HG02610 (cell line): ENCODE data around the gene HOXD8.

Experiments used
- ATAC-seq: cut with Tn5 transposase; IDR thresholded peaks from one replicate; pipeline ENCODE4 v1.9.1; 2021; ENCODE audit warnings: mild to moderate bottlenecking, moderate library complexity; ENCODE audit not compliant: unreplicated experiment

HOXD8 gene

DNA sequence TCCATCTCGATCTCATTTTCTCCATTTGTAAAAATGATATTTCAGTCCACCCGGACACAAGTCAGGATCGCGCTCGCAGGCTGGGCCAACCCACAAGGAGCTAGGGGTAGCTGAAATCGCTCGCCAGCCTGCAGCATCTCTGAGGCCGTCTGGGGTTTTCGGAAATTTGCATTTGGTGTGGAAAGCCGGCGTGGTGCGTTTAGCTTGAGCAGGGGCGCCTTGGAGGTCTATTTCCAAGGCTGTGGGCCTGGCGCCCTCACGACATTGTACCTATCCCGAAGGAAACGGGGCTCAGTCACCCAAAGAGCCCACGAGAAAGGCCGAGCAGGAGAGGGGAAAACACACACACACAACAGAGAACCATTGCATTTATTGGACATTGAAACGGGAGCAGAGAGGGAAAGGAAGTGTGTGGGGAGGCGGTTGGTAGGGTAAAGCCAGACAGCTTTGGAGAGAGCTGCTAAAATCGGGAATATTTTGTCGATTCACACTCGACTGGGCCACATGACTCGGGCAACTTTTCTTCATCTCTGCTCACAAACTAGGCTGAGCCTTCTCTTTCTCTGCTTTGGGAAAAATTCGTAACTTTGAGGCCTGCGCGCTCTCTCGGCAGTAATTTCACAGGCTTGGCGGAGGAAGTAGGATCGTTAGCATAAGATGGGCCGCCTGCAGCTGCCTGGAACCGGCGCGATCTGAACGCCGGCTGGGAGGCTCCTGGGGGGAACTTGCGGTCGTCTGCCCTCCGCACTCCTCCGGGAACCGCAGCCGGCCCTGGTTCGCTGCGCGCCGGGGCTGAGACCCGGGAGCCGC lies 1.1 kb upstream of the HOXD8 start:
- ATAC-seq, result no peak

DNA sequence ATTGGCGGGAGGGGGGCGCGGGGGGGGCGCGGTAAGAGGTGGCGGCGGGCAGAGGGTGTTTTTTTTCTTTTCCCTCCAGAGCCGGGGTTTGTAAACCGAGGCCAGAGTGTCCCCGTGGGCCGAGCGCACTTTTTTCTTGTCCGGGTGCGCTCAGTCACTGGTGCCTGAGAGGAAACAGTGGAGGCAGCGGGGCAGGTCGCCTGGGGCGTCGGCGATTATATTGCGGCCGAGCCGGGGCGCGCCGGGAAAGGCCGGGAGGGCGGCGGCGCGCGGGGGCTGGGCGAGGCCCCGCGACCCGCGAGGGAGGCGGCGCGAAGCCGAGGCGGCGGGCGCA lies 275 bp downstream of the HOXD8 start:
- no peak for ATAC-seq

DNA sequence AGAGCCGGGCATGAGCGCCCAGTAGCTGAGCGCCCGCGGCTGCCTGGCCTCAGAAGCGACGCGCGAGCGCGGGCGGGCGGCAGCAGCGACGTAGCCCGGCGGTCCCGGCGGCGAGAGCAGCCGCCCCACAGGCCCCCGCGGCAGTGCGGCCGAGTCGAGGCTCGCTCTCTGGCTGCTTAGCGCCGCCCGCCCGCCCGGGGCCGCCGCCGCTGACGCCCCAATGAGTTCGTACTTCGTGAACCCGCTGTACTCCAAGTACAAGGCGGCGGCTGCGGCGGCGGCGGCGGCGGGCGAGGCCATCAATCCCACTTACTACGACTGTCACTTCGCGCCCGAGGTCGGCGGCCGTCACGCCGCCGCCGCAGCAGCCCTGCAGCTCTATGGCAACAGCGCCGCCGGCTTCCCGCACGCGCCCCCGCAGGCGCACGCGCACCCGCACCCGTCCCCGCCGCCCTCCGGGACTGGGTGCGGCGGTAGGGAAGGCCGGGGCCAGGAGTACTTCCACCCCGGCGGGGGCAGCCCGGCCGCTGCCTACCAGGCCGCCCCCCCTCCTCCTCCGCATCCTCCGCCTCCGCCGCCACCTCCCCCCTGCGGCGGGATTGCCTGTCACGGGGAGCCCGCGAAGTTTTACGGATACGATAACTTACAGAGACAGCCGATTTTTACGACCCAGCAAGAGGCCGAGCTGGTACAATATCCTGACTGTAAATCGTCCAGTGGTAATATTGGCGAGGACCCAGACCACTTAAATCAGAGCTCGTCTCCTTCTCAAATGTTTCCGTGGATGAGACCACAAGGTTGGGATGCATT lies 847 bp downstream of the HOXD8 start:
- no peak for ATAC-seq

DNA sequence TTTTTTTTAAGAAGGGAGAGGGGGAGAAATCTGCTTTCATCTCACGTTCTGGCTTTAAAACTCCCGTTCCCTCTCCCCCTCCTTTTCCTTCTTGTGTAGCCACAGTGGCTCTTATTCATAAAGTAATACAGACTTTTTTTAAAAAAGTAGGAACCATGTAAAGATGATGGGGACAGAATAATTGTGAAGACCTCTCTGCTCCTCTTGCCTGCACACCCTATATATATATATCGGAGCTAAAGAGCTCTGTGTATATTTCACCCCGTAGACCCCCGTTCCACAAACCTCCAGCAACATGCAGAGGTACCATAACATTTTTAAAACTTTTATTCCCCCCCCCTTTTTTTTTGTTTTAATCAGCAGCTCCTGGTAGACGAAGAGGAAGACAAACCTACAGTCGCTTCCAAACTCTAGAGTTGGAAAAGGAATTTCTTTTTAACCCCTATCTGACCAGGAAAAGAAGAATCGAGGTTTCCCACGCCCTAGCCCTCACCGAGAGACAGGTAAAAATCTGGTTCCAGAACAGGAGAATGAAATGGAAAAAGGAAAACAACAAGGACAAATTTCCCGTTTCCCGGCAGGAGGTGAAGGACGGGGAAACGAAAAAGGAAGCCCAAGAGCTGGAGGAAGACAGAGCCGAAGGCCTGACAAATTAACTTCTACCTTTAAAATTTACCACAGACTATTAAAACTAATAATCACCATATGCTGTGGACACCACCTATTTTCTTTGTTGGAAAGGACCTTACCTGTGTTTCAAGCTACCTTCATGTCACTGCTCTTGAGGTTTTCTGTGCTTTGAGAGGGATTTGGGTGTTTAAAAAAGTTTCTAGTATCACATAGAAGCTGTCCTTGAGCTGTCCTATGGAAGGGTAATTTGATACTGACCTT lies 1.7 kb downstream of the HOXD8 start:
- ATAC-seq, result no peak

DNA sequence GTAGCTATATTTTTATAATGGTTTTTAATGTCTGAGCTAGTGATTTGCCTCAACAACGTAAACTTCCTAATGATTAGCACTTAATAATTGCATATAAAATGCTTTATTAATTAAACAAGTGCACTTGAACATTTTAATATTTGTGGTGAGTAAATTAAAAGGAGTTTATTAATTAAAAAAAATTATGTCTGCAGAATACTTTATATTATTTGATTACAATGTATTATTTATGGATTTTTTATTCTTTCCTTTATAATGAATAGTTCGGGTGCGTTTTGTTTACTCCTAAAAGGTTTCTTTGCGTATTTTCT lies 2.3 kb downstream of the HOXD8 start:
- no peak for ATAC-seq

GRCh38 chr2:176132205-176133171 lies 3.0 kb downstream of the HOXD8 start:
- no peak for ATAC-seq

GRCh38 chr2:176133389-176133788 lies 3.9 kb downstream of the HOXD8 start:
- ATAC-seq, result no peak

- ATAC-seq, result no peak
Observed at GRCh38 chr2:176134035-176134434, 4.5 kb downstream of the HOXD8 start.

DNA sequence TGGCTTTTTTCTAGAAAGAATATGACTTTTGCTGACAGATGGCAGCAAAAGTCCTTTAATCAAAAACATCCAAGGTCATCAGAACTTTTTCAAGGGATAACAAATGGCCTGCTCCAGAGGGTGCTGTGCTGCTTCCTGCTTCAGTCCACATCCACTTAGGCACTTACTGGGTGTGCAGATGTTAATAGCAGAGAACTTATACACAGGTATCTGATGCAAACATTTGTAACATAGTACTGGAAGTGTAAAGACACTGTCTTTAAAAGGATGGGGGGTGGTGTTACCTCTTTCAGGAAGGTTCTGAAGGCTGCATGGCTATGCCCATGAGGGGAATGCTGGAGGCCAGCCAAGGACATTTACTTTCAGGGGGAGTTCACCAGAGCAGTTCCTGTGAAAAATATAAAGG lies 5.5 kb downstream of the HOXD8 start:
- no peak for ATAC-seq

DNA sequence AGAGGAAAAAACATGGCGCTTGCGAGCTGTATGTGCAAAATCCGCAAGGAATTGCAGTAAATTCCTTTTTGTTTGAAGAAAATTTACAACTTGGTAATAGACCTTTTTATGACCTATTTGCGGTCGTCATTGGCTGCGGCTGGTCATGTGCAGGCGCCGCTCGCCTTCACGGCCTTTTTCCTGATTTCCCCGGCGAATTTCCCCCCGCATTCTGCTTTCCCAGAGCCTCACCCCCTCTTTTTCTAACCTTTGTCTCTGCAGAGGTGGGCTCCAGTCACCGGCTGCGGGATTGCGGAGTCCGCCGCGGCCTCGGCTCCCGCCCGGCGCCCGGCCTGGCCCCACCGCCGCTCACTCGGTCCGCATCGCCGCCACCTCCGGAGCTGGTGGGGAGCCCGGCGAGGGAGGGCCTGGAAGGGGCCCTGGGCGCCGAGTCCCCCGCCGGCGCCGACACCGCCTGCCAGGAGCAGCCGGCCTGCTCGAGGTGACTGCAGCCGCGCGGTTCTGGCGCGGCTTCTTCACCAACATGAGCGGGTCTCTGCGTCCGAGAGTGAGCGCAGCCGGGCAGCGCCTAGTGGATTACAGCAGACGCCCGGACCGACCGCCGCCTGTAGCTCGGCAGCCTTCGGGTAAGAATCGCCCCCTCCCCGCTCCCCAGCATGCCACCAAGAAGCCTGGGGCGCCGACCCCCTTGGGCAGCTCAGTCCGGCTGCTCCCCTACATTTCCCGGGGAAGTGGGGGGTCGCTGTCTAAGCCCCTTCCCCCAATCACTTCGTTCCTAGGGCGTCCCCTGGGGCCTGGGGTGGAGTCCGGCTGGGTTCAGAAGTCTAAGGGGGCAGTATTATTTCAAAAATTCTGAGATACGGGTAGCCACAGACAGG lies 7.1 kb downstream of the HOXD8 start:
- ATAC-seq, result no peak

DNA sequence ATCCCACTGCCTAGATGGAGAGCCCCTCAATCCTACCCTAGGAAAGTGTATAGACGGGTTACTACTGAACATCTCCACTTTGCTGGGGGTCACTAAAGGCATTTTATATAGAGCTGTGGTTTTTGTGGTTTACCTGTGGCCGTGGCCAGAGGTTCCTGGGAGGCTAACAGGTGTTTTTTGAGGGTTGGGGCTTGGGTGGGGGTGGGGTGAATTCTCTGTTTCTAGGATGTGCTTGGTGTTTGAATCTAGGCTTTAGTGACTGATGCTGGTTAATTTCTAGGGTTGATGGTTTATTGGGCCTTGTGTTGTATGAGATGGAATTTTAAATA lies 7.7 kb downstream of the HOXD8 start:
- no peak for ATAC-seq

- ATAC-seq, result no peak
Observed at GRCh38 chr2:176137906-176138305, 8.4 kb downstream of the HOXD8 start.

- no peak for ATAC-seq
Observed at GRCh38 chr2:176138526-176138922, 9.0 kb downstream of the HOXD8 start.

GRCh38 chr2:176138923-176139660 lies 9.6 kb downstream of the HOXD8 start:
- no peak for ATAC-seq

GRCh38 chr2:176139661-176140512 lies 10.4 kb downstream of the HOXD8 start:
- ATAC-seq, result no peak

DNA sequence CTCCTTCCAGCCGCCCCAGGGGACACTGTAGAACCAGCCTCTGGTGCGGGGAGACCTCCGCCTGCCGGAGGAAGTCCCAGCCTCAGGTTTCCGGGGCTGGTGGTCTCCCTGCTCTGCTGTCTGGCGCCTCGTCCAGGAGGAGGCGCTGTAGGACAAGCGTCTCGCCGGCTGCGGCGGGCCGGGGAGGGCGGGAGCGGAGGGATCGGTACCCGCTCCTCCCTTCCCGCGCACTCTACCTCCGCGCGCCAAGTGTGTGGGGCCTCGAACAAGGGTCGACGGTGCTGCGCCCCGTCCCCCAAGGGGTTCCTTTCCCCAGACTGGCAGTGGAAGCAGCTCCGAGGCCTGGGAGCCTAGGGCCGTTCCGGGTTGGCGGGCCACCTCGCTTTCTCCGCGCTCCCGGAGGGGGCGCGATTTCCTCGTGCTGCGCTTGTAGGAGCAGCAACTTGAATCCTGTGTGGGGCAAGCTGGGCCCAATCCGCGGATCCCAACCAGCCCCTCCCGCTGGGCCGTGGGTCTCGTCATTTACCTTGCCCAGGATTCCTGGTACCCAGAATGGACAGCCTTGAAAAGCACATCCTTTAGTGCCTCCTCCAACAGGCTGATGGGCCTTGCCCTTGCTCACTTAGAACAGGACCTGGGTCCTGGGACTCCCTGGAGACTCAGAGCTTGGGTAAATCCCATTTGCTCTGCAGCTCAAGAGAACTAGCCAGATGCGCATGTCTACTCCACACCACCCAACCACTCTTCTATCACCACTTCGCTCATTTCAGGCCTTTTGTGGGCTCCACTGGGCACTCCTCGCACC lies 11.2 kb downstream of the HOXD8 start:
- ATAC-seq, result peak; percentile 94

- no peak for ATAC-seq
Observed at GRCh38 chr2:176142281-176142680, 12.8 kb downstream of the HOXD8 start.
